Retina (tissue), 1 donor: ENCODE data around the gene NAT14.
"Not testable (repeated sequence)": the region's sequence is repeated elsewhere in the genome, so short reads cannot be mapped to it uniquely, and the experiment has no call there.

Source experiments
- DNase-seq: peaks from one replicate; pipeline ENCODE4 v3.0.0-alpha.2; 2016

NAT14 gene

DNA sequence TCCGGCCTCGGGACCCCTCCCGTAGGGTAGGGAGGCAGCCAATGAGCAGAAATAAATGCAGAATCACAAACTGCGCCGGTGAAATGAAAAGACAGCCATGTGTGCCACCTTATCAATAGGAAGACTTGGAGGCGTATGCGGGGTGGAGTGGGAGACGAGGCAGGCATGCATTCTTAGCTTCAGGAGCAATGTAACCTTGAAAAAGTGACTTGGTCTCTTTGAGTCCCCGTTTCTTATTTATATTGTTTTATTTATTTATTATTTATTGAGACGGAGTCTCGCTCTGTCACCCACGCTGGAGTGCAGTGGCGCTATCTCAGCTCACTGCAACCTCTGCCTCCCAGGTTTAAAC lies 19.2 kb downstream of the NAT14 start:
- DNase-seq: no peak

DNA sequence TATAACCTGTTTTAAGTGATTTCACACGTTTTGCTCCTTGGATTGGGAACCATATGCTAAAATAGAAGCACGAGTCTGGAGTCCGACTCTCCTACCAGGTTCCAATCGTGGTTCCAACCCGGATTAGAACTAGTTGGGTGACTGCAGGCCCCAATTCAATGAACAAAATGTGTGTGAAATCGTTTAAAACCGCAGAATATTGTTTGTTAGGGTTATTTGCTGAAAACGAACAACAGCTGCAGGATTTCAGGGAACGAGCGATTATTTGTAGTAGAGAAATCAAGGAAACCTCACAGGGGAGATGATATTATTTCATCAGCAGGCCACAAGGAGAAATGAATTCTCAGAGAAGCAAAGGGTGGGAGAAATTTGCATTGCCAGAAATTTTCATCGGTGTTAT lies 20.0 kb downstream of the NAT14 start:
- DNase-seq: no peak

DNA sequence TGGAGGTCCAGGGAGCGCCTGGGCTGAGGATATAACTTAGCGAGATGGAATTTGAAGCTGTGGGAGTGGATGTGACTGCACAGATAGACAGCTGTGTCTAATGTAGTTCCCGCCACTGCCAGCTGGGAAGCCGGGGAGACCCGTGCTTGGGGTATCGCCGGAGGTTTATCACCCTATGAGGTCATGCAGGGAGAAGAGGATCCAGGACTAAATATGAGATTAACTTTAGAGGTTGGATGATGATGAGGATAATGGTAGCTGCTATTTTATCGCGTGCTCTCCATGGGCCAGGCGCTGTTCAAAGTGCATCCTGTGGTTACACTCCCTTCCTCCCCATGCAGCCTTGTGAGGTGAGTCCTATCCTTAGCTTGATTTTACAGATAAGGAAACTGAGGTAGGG lies 23.1 kb downstream of the NAT14 start:
- DNase-seq: no peak

DNA sequence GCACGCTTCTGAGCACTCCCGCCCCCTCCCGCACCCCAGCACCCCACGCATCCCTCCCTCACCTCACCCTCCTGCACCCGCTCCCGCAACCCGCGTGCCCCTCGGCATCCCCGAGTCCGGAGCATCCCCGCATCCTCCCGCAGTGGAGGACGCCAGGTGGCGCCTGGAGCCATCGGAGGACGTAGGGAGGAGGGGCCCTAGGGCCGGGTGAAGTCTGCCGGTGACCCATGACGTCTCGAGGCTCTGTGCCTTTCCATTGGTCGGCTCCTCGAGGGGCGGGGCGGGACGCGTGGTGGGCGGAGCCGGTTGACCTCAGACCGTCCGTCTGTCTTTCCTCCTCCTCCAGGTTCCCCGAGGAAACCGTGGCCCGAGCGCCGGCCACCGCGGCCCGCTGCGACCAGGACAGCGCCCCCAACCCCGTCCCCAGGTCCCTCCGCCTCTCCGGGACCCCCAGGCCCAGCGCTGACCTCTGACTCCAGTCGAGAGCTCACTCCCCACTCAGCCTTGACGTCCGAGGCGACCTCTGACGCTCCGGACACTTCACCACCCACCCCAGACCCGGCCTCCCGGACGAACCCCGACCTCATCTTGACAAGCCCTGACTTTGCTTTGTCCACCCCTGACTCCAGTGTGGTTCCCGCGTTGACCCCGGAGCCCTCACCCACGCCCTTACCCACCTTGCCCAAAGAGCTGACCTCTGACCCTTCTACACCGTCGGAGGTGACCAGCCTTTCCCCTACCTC lies 32.1 kb downstream of the NAT14 start:
- DNase-seq: peak; percentile 97

DNA sequence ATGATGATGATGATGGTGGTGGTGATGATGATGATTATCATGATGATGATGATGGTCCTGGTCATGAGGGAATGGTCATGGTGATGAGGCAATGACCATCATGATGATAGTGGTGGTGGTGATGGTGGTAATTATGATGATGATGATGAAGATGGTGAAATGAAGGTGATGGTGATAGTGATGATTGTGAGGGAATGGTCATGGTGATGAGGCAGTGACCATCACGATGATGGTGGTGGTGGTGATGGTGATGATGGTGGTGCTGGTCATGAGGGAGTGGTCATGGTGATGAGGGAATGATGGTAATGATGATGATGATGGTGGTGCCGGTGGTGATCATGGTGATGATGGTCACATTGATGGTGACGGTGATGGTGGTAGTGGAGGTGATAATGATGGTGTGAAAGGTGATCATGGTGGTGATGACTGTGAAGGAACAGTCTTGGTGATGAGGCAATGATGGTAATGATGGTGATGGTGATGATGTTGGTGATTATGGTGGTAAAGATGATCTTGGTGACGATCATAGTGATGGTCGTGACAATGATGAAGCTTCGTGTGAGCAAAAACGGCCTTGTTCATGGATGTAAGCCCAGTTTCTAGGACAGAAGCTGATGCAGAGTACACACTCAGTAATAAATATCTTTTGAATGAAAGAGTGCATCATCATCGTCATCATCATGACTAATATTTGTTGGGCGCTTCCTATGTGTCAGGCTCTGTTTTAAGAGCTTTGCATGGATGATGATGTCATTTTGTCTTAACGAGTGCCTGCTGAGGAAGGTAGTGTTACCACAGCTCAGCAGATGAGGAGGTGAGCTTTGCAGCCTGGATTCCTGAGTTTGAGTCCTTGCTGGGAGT lies 34.7 kb downstream of the NAT14 start:
- DNase-seq: no peak

DNA sequence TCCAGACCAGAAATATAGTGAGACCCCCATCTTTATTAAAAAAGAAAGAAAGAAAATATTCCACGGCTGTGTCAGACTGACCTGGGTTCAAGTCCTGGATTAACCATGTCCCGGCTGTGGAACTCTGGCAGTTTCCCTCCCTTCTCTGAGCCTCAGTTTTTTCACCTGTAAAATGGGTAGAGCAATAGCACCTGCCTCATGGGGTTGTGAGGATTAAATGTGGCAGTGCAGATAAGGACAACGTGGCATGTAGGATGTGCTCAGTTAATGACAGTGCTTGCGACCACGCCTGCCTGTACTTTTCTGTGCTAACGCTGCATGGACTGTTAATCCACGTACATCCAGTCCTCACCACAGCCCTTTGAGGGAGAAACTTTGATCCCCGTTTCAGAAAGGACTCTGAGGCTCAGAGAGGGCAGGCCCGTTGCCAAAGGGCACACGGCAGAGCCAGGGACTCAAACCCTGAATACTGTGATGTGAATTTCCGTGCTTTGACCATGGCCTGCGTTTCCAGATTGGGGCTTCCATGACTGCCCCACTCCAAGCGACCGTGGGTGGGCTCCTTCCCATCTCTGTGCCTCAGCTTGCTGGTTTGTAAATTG lies 35.8 kb downstream of the NAT14 start:
- DNase-seq: no peak

DNA sequence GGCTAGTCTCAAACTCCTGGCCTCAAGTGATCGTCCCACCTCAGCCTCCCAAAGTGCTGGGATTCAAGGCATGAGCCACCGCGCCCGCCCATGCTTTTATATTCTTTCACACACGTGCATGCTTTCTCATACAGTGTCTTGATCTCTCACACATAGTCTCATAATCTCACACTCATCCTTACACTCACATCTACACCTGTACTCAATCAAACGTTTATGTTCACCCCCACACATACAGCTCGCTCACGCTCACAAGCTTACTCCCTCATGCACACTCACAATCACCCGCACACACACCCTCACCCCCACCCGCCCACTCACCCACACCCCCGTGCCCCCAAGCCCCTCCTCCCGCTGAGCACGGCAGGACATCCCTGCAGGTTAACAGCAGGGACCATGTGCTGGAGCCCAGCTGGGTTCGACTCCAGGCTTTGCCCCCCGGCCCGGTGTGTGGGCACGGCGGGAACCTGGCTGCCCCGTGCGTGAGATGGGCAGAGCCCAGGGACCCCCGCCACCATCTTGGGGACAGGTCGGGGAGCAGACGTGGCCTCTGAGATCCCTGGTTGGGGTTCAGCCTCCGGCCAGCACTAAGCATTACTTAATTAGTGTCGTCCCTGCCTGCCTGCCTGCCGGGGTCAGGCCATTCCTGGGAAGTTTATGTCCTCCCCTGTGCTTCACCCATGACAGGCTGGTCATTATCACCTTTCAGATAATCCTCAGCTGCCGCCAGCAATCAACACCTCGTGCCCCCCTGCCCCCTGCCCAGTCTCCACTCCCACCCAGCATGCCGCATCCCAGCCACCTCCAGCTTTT lies 40.5 kb downstream of the NAT14 start:
- DNase-seq: no peak

DNA sequence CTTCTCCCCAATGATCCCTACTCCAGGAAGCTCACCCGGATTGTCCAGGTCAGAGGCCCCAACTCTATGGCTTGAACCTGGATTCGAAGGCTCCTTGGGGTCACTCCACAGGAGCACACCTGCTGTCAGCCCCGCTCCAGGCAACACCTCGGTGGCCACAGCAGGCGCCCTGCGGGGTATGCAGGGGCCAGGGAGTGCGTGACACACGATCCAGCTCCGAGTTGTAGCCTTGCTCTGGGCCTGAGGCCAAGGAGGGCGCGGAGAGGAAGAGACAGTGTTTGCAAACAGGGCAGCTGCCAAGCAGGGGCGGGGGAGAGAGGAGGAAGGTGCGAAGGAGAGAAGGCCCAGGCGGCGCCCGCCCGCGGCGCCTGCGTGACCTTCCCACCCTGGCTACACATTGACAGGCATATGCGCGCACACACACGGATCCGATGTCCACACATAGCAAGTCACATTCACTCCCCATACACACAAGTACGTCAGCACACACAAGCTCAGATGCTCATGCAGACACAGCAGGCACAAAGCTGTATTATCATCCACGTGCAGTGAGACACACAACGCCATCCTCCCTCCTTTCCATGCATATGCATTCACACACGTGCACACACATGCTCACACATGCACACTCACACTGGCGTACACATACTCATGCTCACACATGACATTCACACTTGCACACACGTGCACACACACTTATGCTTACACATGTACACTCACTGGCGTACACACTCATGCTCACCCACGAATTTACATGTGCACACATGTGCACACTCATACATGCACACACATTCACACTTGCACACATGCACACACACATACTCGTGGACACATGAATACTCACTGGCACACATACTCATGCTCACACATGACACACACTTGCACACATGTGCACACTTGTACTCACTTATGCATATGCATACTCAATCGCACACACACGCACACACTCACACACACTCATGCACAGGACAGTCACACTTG lies 41.5 kb downstream of the NAT14 start:
- DNase-seq: peak; percentile 63

DNA sequence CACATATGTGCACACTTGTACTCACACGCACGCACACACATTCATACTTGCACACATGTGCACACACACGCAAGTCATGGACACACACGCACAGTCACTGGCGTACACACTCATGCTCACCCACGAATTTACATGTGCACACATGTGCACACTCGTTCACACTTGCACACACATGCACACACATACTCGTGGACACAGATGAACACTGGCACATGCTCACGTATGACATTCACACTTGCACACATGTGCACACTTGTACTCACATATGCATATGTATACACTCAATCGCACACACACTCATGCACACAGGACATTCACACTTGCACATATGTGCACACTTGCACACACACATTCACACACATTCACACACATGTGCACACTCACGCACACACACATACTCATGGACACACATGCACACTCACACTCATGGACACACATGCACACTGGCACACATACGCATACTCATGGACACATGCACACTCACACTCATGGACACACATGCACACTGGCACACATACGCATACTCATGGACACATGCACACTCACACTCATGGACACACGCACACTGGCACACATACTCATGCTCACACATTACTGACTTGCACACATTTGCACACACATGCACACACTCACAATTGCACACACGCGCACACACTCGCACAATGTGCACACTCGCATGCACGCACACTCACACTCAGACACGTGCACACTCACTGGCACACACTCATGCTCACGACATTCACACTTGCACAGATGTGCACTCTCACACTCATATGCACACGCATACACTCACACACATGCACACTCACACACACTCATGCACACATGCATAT lies 42.4 kb downstream of the NAT14 start:
- no peak for DNase-seq

DNA sequence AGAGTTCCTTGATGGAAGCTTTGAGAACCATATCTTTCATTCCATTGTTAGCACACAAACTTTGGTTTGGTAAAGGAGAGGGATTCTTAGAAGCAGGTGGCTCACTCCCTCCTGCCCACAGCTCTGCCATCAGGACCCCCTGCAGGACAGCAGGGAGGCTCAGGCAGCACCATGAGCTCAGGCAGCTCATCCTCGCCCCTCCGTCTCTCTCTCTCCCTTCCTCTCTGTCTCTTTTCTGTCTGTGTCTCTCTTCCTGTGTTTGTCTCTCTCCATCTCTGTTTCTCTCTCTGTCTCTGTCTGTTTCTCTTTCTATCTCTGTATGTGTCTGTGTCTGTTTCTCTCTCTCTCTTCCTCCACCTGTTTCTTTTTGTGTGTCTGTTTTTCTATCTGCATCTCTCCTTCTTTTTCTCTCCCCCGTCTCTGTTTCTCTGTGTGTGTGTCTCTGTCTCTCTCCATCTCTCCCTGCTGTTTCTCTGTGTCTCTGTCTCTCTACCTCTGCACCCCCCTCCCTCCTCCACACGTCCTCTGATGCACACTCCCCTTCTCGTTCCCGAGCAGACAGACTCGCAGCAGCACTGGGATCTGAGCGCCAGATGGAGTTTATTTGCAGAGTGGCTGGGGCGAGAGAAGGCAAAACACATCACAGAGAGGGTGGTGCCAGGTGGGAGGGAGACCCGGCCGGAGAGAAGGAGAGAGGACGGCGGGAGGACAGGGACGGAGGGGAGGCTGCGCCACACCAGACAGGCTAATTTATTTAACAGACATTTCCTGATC lies 43.2 kb downstream of the NAT14 start:
- DNase-seq: peak; percentile 15

DNA sequence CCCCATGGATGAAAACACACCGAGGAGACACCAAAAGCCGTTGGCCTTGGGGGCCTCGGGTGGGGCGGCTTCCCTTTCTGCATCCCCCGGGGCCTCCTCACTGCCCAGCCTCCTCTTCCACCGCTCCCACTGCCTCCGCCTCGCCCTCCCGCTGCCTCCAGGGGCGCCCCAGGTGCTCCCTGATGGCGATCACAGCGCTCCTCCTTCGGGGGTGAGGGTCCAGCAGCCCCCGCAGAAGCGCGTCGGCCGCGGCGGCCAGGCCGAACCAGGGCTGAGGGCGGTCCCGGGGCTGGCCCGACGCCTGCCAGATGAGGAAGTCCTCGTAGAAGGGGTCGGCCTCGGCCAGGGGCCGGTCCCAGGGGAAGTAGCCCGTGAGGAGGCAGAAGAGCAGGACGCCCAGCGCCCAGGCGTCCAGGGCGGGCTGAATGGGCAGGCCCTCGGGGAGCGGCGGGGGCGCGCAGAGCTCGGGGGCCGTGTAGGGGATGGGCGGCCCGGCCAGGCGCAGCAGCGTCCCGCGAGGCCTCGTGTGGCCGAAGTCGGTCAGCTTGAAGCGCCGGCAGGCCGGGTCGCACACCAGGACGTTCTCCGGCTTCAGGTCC lies 44.7 kb downstream of the NAT14 start:
- DNase-seq: no peak

DNA sequence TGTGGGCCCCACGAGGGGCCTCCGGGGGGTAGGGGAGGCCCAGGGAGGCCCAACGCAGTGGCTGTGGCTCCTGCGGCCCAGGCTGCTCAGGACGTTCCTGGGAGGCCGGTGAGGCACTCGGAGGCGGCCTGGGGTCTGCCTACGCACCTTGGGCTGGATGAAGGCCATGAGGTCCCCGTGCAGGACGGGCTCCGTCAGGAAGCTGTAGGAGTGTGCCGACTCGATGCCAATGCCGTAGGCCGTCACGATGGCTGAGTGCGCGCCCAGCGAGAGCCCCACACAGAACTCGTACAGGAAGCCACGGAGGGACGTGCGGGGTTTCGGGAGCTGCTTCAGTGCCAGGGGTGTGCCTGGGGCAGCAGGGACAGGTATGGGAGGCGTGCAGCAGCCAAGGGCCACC lies 46.0 kb downstream of the NAT14 start:
- DNase-seq: no peak

DNA sequence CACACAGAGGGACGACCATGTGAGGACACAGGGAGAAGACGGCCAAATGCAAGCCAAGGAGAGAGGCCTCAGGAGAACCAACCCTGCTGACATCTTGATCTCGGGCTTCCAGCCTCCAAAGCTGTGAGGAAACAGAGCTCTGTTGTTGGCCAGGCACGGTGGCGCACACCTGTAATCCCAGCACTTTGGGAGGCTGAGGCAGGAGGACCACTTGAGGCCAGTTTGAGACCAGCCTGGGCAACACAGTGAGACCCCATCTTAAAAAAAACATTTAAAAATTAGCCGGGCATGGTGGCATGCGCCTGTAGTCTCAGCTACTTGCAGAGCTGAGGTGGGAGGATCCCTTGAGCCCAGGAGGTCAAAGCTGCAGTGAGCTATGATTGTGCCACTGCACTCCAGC lies 49.3 kb downstream of the NAT14 start:
- not testable (repeated sequence) for DNase-seq

DNA sequence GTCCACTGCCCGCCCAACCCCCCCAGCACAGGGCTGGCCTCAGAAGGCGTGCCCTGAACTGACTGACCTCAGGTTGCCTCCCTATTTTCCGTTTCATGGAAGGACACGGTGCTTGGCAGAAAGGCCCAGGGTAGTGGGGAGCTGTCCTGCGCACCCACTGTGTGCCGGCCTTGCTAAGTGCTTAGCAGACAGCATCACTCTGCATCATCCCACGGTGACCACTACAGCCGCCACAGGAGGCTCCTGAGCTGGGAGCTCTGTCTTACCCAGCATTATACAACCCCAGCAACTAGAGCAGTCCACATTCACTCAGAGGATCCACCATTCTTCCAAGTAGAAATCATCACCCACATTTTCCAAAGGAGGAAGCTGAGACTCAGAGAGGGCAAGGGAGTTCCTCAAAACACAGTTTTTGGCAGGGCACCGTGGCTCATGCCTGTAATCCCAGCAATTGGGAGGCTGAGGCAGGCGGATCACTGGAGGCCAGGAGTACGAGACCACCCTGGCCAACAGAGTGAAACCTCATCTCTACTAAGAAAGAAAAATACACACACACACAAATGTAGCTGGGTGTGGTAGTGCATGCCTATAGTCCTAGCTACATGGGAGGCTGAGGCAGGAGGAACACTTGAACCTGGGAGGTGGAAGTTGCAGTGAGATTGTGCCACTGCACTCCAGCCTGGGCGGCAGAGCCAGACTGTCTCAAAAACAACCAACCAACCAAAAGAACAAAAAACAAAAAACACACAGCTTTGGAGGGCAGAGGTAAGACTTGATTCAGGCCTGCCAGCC lies 50.4 kb downstream of the NAT14 start:
- DNase-seq: no peak

DNA sequence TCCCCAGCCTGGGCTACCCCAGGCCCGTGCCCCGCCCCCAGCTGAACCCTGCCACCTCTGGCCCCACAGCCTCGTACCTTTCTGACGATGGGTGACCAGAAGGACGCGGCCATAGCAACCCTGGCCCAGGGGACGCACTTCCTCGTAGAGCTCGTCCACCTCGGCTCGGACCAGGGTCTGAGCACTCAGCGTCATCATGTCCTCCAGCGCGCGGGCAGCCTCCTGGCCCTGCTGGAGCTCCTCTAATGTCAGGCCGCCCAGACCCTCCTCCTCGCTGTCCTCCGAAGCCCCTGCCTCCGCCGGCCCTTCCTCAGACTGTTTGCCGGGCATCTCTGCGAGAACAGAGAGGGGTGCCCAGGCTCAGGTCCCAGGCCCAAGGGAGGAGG lies 51.0 kb downstream of the NAT14 start:
- DNase-seq: no peak

DNA sequence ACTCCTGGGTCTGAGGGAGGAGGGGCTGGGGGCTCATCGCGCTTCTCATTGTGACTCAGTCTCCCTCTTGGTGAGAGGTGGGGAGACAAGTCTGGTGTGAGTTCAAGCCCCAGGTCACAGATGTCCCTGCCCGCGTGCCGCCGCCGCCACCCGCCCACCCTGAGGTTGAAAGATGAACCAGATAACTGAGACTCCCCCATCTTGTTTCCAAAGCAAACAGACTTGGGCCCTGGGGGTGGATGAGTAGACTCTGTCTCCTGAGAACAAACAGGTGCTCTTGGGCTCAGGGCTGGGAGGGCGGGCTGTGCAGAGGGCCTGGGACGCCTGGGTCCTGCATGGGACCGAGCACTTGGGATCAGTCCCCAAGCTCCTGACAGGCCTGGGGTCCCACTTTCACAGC lies 51.4 kb downstream of the NAT14 start:
- DNase-seq: no peak
